HEK293T (cell line): Measurements from ENCODE around the gene POFUT1.

Source experiments
- FOXA1 ChIP-seq: fragments of 450-650 bp; IDR thresholded peaks from 2 replicates; pipeline ENCODE4 v1.6.1; 2016; ENCODE audit warnings: mild to moderate bottlenecking
- NFRKB ChIP-seq: fragments of 450-650 bp; IDR thresholded peaks from 2 replicates; pipeline ENCODE4 v1.6.1; 2016; ENCODE audit warnings: mild to moderate bottlenecking, moderate library complexity
- TARDBP ChIP-seq: fragments of 450-650 bp; IDR thresholded peaks from 2 replicates; pipeline ENCODE4 v1.6.1; 2016
- ZNF384 ChIP-seq: fragments of 450-650 bp; IDR thresholded peaks from 2 replicates; pipeline ENCODE4 v1.6.1; 2016

DNA sequence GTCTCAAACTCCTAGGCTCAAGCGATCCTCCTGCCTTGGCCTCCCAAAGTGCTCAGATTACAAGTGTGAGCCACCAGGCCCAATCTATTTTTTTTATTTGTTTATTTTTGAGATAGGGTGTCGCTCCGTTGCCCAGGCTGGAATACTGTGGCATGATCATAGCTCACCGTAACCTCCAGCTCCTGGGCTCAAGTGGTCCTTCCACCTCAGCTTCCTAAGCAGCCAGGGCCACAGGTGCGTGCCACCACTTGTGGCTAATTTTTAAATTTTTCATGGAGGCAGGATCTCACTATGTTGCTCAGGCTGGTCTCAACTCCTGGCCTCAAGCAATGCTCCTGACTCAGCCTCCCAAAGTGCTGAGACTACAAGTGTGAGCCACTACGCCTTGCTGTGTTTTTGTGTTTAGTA, 79.6 kb downstream of the POFUT1 start:
- TF ChIP-seq TARDBP, result no peak
- TF ChIP-seq NFRKB, result no peak
- TF ChIP-seq ZNF384, result no peak
- TF ChIP-seq FOXA1, result no peak
